ENCODE measurements around the gene TMEM134. TPM values are rescaled to one million over a fixed set of nuclear protein-coding genes. Genes with fewer than 3 reads are reported as not detected.

TMEM134 gene
- total and polyA plus RNA-seq, 10 of the 15 experiments (the other 5 are each of a cell fraction or from before 2014, with no cell fraction given) = 1.6 to 93.8 (median 27.8) TPM

DNA sequence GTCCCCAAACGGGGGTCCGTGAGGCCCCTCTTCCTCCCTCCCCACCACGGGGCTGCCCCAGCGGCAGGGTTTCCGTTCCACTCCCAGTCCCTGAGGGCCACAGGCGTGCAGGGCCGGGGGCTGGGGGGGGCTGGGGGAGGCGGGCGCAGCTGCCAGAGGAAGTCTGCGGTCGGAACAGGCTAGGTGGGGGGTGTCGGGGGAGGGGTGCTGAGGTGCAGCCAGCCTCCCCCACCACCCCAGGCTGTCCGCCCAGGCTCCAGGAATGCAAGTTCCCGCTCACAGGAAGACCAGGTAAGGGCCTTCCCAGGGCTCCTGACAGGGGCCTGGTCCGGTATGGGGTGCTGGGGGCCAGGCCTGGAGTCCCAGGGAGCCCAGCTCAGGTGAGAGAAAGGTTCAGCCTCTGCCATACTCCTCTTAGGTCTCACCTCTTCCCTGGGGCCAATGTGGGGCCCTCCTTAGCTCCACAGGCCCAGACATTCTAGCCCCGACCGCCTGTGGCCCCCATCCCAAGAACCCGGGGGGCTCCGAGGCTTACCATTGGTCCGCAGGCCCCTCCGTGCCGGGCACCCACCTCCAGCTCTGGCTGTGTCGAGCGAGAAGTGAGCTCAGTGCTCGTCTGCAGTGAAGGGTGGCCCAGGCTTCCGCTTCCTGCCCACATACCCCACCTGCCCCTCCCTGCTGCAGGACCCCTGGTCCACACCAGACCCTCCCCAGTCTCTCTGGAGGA lies 31.8 kb downstream of the TMEM134 start, which contains the start of gene PTPRCAP (continued):
- TF ChIP-seq, protein P1, sequence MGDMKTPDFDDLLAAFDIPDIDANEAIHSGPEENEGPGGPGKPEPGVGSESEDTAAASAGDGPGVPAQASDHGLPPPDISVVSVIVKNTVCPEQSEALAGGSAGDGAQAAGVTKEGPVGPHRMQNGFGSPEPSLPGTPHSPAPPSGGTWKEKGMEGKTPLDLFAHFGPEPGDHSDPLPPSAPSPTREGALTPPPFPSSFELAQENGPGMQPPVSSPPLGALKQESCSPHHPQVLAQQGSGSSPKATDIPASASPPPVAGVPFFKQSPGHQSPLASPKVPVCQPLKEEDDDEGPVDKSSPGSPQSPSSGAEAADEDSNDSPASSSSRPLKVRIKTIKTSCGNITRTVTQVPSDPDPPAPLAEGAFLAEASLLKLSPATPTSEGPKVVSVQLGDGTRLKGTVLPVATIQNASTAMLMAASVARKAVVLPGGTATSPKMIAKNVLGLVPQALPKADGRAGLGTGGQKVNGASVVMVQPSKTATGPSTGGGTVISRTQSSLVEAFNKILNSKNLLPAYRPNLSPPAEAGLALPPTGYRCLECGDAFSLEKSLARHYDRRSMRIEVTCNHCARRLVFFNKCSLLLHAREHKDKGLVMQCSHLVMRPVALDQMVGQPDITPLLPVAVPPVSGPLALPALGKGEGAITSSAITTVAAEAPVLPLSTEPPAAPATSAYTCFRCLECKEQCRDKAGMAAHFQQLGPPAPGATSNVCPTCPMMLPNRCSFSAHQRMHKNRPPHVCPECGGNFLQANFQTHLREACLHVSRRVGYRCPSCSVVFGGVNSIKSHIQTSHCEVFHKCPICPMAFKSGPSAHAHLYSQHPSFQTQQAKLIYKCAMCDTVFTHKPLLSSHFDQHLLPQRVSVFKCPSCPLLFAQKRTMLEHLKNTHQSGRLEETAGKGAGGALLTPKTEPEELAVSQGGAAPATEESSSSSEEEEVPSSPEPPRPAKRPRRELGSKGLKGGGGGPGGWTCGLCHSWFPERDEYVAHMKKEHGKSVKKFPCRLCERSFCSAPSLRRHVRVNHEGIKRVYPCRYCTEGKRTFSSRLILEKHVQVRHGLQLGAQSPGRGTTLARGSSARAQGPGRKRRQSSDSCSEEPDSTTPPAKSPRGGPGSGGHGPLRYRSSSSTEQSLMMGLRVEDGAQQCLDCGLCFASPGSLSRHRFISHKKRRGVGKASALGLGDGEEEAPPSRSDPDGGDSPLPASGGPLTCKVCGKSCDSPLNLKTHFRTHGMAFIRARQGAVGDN (IDR thresholded peaks at IDR 0.05) = peak; percentile 58; the same call in 1 of the 2 replicates
- TF ChIP-seq HCFC1 (IDR thresholded peaks at IDR 0.05; ENCODE audit: low read length) = no peak
- TF ChIP-seq NRF1 (conservative IDR thresholded peaks at IDR 0.05; ENCODE audit: low read depth, low read length) = no peak
- peak; percentile 56 for TF ChIP-seq SP1 (IDR thresholded peaks at IDR 0.05; ENCODE audit: low read depth, low read length)
- TF ChIP-seq NBN (IDR thresholded peaks at IDR 0.05) = peak; percentile 45; the same call in 1 of the 2 replicates
- TF ChIP-seq POLR2AphosphoS2 (IDR thresholded peaks at IDR 0.05; ENCODE audit: low read depth, low read length) = peak; percentile 78
- TF ChIP-seq NFYB (IDR thresholded peaks at IDR 0.05; ENCODE audit: insufficient read depth, low read depth, low read length) = 0 out of 2 replicates have a peak, but pooled peaks have one; percentile 22
- no peak for TF ChIP-seq SREBF1 (IDR thresholded peaks at IDR 0.05; ENCODE audit: low read length)
- TF ChIP-seq GABPA (IDR thresholded peaks at IDR 0.05; ENCODE audit: low read depth) = no peak
- no peak for TF ChIP-seq MEF2A (IDR thresholded peaks at IDR 0.05; ENCODE audit: insufficient read depth, low read depth, low read length)
- no peak for TF ChIP-seq FOS (IDR thresholded peaks at IDR 0.05; ENCODE audit: borderline replicate concordance, extremely low read depth, insufficient read length)
- TF ChIP-seq, protein P2, sequence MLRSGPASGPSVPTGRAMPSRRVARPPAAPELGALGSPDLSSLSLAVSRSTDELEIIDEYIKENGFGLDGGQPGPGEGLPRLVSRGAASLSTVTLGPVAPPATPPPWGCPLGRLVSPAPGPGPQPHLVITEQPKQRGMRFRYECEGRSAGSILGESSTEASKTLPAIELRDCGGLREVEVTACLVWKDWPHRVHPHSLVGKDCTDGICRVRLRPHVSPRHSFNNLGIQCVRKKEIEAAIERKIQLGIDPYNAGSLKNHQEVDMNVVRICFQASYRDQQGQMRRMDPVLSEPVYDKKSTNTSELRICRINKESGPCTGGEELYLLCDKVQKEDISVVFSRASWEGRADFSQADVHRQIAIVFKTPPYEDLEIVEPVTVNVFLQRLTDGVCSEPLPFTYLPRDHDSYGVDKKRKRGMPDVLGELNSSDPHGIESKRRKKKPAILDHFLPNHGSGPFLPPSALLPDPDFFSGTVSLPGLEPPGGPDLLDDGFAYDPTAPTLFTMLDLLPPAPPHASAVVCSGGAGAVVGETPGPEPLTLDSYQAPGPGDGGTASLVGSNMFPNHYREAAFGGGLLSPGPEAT (IDR thresholded peaks at IDR 0.05; ENCODE audit: low read depth) = no peak
- TF ChIP-seq, protein P3, sequence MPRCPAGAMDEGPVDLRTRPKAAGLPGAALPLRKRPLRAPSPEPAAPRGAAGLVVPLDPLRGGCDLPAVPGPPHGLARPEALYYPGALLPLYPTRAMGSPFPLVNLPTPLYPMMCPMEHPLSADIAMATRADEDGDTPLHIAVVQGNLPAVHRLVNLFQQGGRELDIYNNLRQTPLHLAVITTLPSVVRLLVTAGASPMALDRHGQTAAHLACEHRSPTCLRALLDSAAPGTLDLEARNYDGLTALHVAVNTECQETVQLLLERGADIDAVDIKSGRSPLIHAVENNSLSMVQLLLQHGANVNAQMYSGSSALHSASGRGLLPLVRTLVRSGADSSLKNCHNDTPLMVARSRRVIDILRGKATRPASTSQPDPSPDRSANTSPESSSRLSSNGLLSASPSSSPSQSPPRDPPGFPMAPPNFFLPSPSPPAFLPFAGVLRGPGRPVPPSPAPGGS (IDR thresholded peaks at IDR 0.05; ENCODE audit: borderline replicate concordance, insufficient read depth, low read depth, low read length, poor library complexity, severe bottlenecking) = no peak
- TF ChIP-seq, protein P4, sequence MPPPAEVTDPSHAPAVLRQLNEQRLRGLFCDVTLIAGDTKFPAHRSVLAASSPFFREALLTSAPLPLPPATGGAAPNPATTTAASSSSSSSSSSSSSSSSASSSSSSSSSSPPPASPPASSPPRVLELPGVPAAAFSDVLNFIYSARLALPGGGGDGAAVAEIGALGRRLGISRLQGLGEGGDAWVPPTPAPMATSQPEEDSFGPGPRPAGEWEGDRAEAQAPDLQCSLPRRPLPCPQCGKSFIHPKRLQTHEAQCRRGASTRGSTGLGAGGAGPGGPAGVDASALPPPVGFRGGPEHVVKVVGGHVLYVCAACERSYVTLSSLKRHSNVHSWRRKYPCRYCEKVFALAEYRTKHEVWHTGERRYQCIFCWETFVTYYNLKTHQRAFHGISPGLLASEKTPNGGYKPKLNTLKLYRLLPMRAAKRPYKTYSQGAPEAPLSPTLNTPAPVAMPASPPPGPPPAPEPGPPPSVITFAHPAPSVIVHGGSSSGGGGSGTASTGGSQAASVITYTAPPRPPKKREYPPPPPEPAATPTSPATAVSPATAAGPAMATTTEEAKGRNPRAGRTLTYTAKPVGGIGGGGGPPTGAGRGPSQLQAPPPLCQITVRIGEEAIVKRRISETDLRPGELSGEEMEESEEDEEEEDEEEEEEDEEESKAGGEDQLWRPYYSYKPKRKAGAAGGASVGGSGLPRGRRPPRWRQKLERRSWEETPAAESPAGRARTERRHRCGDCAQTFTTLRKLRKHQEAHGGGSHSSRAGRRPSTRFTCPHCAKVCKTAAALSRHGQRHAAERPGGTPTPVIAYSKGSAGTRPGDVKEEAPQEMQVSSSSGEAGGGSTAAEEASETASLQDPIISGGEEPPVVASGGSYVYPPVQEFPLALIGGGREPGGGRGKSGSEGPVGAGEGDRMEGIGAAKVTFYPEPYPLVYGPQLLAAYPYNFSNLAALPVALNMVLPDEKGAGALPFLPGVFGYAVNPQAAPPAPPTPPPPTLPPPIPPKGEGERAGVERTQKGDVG (CRISPR knock-in tag; IDR thresholded peaks at IDR 0.05) = no peak
- TF ChIP-seq PAX5 (IDR thresholded peaks at IDR 0.05; ENCODE audit: borderline replicate concordance, low read depth, low read length) = peak; percentile 40; the same call in 1 of the 2 replicates
- no peak for TF ChIP-seq ATF7 (IDR thresholded peaks at IDR 0.05; ENCODE audit: low read depth)
- TF ChIP-seq RB1 (IDR thresholded peaks at IDR 0.05; ENCODE audit: borderline replicate concordance) = peak; percentile 43; the same call in 1 of the 2 replicates

All from GM12878 (cell line).